NAMALWA (cell line): Measurements from ENCODE around the gene SMIM11.
"Not testable (repeated sequence)": the region's sequence is repeated elsewhere in the genome, so short reads cannot be mapped to it uniquely, and the experiment has no call there.

Experiments
- DNase-seq: peaks from one replicate; pipeline ENCODE4 v3.0.0-alpha.2; 2015; ENCODE audit warnings: low spot score

The SMIM11 gene

GRCh38 chr21:34355570-34355969 is 19.7 kb upstream of the SMIM11 start:
- no peak for DNase-seq

GRCh38 chr21:34357889-34358288 is 17.4 kb upstream of the SMIM11 start:
- no peak for DNase-seq

- DNase-seq = no peak
These were observed 16.4 kb upstream of the SMIM11 start for GRCh38 chr21:34358866-34359265.

GRCh38 chr21:34360488-34361241 is 14.6 kb upstream of the SMIM11 start:
- DNase-seq = peak; percentile 11

- DNase-seq = no peak
These were observed 13.2 kb upstream of the SMIM11 start for GRCh38 chr21:34362136-34362444.

- DNase-seq = no peak
These were observed 12.6 kb upstream of the SMIM11 start for GRCh38 chr21:34362670-34363069.

- DNase-seq = no peak
These were observed 11.6 kb upstream of the SMIM11 start, which contains the start of gene KCNE2 for GRCh38 chr21:34363733-34364132. Gene KCNE2, plus strand, starts transcription at chr21:34364006. Its CDS starts 6,473 bp downstream, at chr21:34370479.

GRCh38 chr21:34364921-34365320 is 10.4 kb upstream of the SMIM11 start:
- DNase-seq = no peak

- DNase-seq = no peak
These were observed 9.5 kb upstream of the SMIM11 start for GRCh38 chr21:34365809-34366208.

GRCh38 chr21:34367320-34367935 is 7.9 kb upstream of the SMIM11 start:
- DNase-seq = peak; percentile 80

GRCh38 chr21:34369741-34370140 is 5.6 kb upstream of the SMIM11 start:
- no peak for DNase-seq

GRCh38 chr21:34372321-34372720 is 3.0 kb upstream of the SMIM11 start:
- no peak for DNase-seq

GRCh38 chr21:34374462-34374861 is 845 bp upstream of the SMIM11 start:
- not testable (repeated sequence) for DNase-seq

GRCh38 chr21:34375619-34375972 is 289 bp downstream of the SMIM11 start:
- not testable (repeated sequence) for DNase-seq

- DNase-seq = not testable (repeated sequence)
These were observed 7.8 kb downstream of the SMIM11 start for GRCh38 chr21:34383138-34383537.

GRCh38 chr21:34383724-34384415 is 8.6 kb downstream of the SMIM11 start:
- DNase-seq = not testable (repeated sequence)

- DNase-seq = not testable (repeated sequence)
These were observed 25.2 kb downstream of the SMIM11 start for GRCh38 chr21:34400522-34400921.

- not testable (repeated sequence) for DNase-seq
These were observed 29.4 kb downstream of the SMIM11 start for GRCh38 chr21:34404742-34405141.

- not testable (repeated sequence) for DNase-seq
These were observed 30.4 kb downstream of the SMIM11 start for GRCh38 chr21:34405686-34406085.

- not testable (repeated sequence) for DNase-seq
These were observed 30.8 kb downstream of the SMIM11 start for GRCh38 chr21:34406102-34406501.

GRCh38 chr21:34406676-34407075 is 31.4 kb downstream of the SMIM11 start:
- not testable (repeated sequence) for DNase-seq

GRCh38 chr21:34407294-34407693 is 32.0 kb downstream of the SMIM11 start:
- DNase-seq = not testable (repeated sequence)

- DNase-seq = not testable (repeated sequence)
These were observed 42.3 kb downstream of the SMIM11 start for GRCh38 chr21:34417448-34418077.
